ENCODE data around the gene CCSER1.

DNA sequence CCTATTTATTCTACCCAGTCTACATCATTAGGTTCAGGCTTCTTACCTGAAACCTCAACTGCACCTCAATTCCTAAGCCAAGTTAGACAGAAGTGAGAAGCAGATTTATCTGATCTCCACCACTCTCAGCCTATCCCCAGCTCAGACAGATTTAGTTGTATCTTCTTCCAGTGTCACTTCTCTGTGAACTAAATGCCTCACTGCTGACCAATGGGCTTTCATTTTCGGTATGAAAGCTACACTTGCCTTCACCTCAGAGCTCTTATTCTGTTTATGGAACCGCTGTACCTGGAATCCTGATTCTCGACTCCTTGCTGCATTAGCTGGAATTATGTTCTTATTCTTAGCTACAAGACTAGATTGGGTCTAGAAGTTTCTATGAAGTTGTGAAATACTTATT is 833.2 kb downstream of the CCSER1 start:
- TF ChIP-seq, protein P1, sequence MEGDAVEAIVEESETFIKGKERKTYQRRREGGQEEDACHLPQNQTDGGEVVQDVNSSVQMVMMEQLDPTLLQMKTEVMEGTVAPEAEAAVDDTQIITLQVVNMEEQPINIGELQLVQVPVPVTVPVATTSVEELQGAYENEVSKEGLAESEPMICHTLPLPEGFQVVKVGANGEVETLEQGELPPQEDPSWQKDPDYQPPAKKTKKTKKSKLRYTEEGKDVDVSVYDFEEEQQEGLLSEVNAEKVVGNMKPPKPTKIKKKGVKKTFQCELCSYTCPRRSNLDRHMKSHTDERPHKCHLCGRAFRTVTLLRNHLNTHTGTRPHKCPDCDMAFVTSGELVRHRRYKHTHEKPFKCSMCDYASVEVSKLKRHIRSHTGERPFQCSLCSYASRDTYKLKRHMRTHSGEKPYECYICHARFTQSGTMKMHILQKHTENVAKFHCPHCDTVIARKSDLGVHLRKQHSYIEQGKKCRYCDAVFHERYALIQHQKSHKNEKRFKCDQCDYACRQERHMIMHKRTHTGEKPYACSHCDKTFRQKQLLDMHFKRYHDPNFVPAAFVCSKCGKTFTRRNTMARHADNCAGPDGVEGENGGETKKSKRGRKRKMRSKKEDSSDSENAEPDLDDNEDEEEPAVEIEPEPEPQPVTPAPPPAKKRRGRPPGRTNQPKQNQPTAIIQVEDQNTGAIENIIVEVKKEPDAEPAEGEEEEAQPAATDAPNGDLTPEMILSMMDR (IDR thresholded peaks at IDR 0.05), result no peak
- no peak for TF ChIP-seq POLR2A (IDR thresholded peaks at IDR 0.05; ENCODE audit: low read depth)

Measured in esophagus muscularis mucosa (tissue), 3 donors.